GM12891 (cell line): ENCODE results near the gene CDC6.

Source experiments
- POLR2A ChIP-seq: IDR thresholded peaks from 2 replicates; pipeline ENCODE4 v1.6.1; 2011; ENCODE audit warnings: low read depth, low read length, control low read depth
- TAF1 ChIP-seq: IDR thresholded peaks from 2 replicates; pipeline ENCODE4 v1.6.1; 2011; ENCODE audit warnings: low read depth, low read length, control low read depth

- TF ChIP-seq POLR2A (no peak), TAF1 (no peak)
Observed at GRCh38 chr17:40335620-40336019, 47.9 kb downstream of the CDC6 start.
